ENCODE data around the gene PTPRT. TPM values are rescaled to one million over a fixed set of nuclear protein-coding genes. Genes with fewer than 3 reads are reported as not detected.

PTPRT gene
- polyA plus RNA-seq, 4 donors: 0.07 to 0.58 (median 0.27) TPM; not detected in 1

- H3K4me3 ChIP-seq (ENCODE audit: low read depth in 1 of 3, low read length in 3 of 3): no peak overlapping the region
- 36 to 54% (median 49%) methylated on average over 4 of the region's 4 CpGs for whole genome bisulfite sequencing, 3 donors
- no peak overlapping the region for H3K27ac ChIP-seq (ENCODE audit: low read depth in 1 of 3, low read length in 2 of 3)
- H3K4me1 ChIP-seq (ENCODE audit: control insufficient read depth in 3 of 3, insufficient read depth in 2 of 3, low read depth in 1 of 3, low read length in 2 of 3): no peaks in the 10 kb centered on the region
- H3K27me3 ChIP-seq (ENCODE audit: control insufficient read depth in 3 of 3, insufficient read depth in 3 of 3, low read length in 3 of 3): no peaks in the 10 kb centered on the region
- H3K9me3 ChIP-seq (ENCODE audit: control insufficient read depth in 2 of 2, insufficient read depth in 1 of 2, low read depth in 1 of 2, low read length in 1 of 2): no peaks in the 10 kb centered on the region
- H3K36me3 ChIP-seq (ENCODE audit: control insufficient read depth in 3 of 3, insufficient read depth in 2 of 3, low read depth in 1 of 3, low read length in 3 of 3): no peaks in the 10 kb centered on the region
- FAIRE-seq: no peak
- no peak for DNase-seq
These were observed 145.8 kb downstream of the PTPRT start for GRCh38 chr20:43043887-43044286.

- Histone ChIP-seq H3K27ac (ENCODE audit: low read depth in 1 of 3, low read length in 2 of 3) (no peak overlapping the region), H3K27me3 (ENCODE audit: control insufficient read depth in 3 of 3, insufficient read depth in 3 of 3, low read length in 3 of 3) (no peaks in the 10 kb centered on the region), H3K36me3 (ENCODE audit: control insufficient read depth in 3 of 3, insufficient read depth in 2 of 3, low read depth in 1 of 3, low read length in 3 of 3) (no peaks in the 10 kb centered on the region), H3K4me1 (ENCODE audit: control insufficient read depth in 3 of 3, insufficient read depth in 2 of 3, low read depth in 1 of 3, low read length in 2 of 3) (no peaks in the 10 kb centered on the region), H3K9me3 (ENCODE audit: control insufficient read depth in 2 of 2, insufficient read depth in 1 of 2, low read depth in 1 of 2, low read length in 1 of 2) (no peaks in the 10 kb centered on the region), H3K4me3 (ENCODE audit: low read depth in 1 of 3, low read length in 3 of 3) (no peak overlapping the region)
- DNase-seq (peak in 1 of 2 donors; percentile 23), FAIRE-seq (no peak)
- 18 to 28% (median 20%) methylated on average over 6 of the region's 6 CpGs for WGBS, 3 donors
These were observed 149.3 kb downstream of the PTPRT start for GRCh38 chr20:43040427-43040826.

GRCh38 chr20:43037605-43038309 lies 151.9 kb downstream of the PTPRT start:
- H3K27ac ChIP-seq (ENCODE audit: low read depth in 1 of 3, low read length in 2 of 3): no peak overlapping the region
- WGBS, 3 donors: 69 to 73% (median 73%) methylated on average over 6 of the region's 6 CpGs
- no peak for FAIRE-seq

GRCh38 chr20:43034981-43035724 lies 154.6 kb downstream of the PTPRT start:
- no peak overlapping the region for H3K4me3 ChIP-seq (ENCODE audit: low read depth in 1 of 3, low read length in 3 of 3)
- H3K27ac ChIP-seq (ENCODE audit: low read depth in 1 of 3, low read length in 2 of 3): no peak overlapping the region
- H3K27me3 ChIP-seq (ENCODE audit: control insufficient read depth in 3 of 3, insufficient read depth in 3 of 3, low read length in 3 of 3): no peaks in the 10 kb centered on the region
- WGBS, 3 donors: 58 to 67% (median 65%) methylated on average over 9 of the region's 9 CpGs
- no peaks in the 10 kb centered on the region for H3K4me1 ChIP-seq (ENCODE audit: control insufficient read depth in 3 of 3, insufficient read depth in 2 of 3, low read depth in 1 of 3, low read length in 2 of 3)
- no peaks in the 10 kb centered on the region for H3K36me3 ChIP-seq (ENCODE audit: control insufficient read depth in 3 of 3, insufficient read depth in 2 of 3, low read depth in 1 of 3, low read length in 3 of 3)
- H3K9me3 ChIP-seq (ENCODE audit: control insufficient read depth in 2 of 2, insufficient read depth in 1 of 2, low read depth in 1 of 2, low read length in 1 of 2): no peaks in the 10 kb centered on the region
- DNase-seq (no peak), FAIRE-seq (no peak)

More at GRCh38 chr20:43037605-43038309, 151.9 kb downstream of the PTPRT start:
- H3K4me1 ChIP-seq (ENCODE audit: control insufficient read depth in 3 of 3, insufficient read depth in 2 of 3, low read depth in 1 of 3, low read length in 2 of 3): no peaks in the 10 kb centered on the region
- H3K9me3 ChIP-seq (ENCODE audit: control insufficient read depth in 2 of 2, insufficient read depth in 1 of 2, low read depth in 1 of 2, low read length in 1 of 2): no peaks in the 10 kb centered on the region
- no peak for DNase-seq
- no peaks in the 10 kb centered on the region for H3K27me3 ChIP-seq (ENCODE audit: control insufficient read depth in 3 of 3, insufficient read depth in 3 of 3, low read length in 3 of 3)
- no peaks in the 10 kb centered on the region for H3K36me3 ChIP-seq (ENCODE audit: control insufficient read depth in 3 of 3, insufficient read depth in 2 of 3, low read depth in 1 of 3, low read length in 3 of 3)
- H3K4me3 ChIP-seq (ENCODE audit: low read depth in 1 of 3, low read length in 3 of 3): no peak overlapping the region

GRCh38 chr20:43032459-43032858 lies 157.2 kb downstream of the PTPRT start:
- Histone ChIP-seq H3K36me3 (ENCODE audit: control insufficient read depth in 3 of 3, insufficient read depth in 2 of 3, low read depth in 1 of 3, low read length in 3 of 3) (no peaks in the 10 kb centered on the region), H3K27ac (ENCODE audit: low read depth in 1 of 3, low read length in 2 of 3) (no peak overlapping the region), H3K4me1 (ENCODE audit: control insufficient read depth in 3 of 3, insufficient read depth in 2 of 3, low read depth in 1 of 3, low read length in 2 of 3) (no peaks in the 10 kb centered on the region), H3K27me3 (ENCODE audit: control insufficient read depth in 3 of 3, insufficient read depth in 3 of 3, low read length in 3 of 3) (no peaks in the 10 kb centered on the region), H3K9me3 (ENCODE audit: control insufficient read depth in 2 of 2, insufficient read depth in 1 of 2, low read depth in 1 of 2, low read length in 1 of 2) (no peaks in the 10 kb centered on the region), H3K4me3 (ENCODE audit: low read depth in 1 of 3, low read length in 3 of 3) (no peak overlapping the region)
- 48 to 57% (median 51%) methylated on average over 3 of the region's 3 CpGs for WGBS, 3 donors
- FAIRE-seq (no peak), DNase-seq (no peak)

GRCh38 chr20:43029176-43029575 lies 160.5 kb downstream of the PTPRT start:
- Histone ChIP-seq H3K27me3 (ENCODE audit: control insufficient read depth in 3 of 3, insufficient read depth in 3 of 3, low read length in 3 of 3) (no peaks in the 10 kb centered on the region), H3K36me3 (ENCODE audit: control insufficient read depth in 3 of 3, insufficient read depth in 2 of 3, low read depth in 1 of 3, low read length in 3 of 3) (no peaks in the 10 kb centered on the region), H3K4me1 (ENCODE audit: control insufficient read depth in 3 of 3, insufficient read depth in 2 of 3, low read depth in 1 of 3, low read length in 2 of 3) (no peaks in the 10 kb centered on the region), H3K27ac (ENCODE audit: low read depth in 1 of 3, low read length in 2 of 3) (no peak overlapping the region), H3K9me3 (ENCODE audit: control insufficient read depth in 2 of 2, insufficient read depth in 1 of 2, low read depth in 1 of 2, low read length in 1 of 2) (no peaks in the 10 kb centered on the region), H3K4me3 (ENCODE audit: low read depth in 1 of 3, low read length in 3 of 3) (no peak overlapping the region)
- FAIRE-seq: no peak
- WGBS, 3 donors: 87 to 90% (median 89%) methylated on average over 8 of the region's 8 CpGs
- DNase-seq: no peak

- no peaks in the 10 kb centered on the region for H3K4me1 ChIP-seq (ENCODE audit: control insufficient read depth in 3 of 3, insufficient read depth in 2 of 3, low read depth in 1 of 3, low read length in 2 of 3)
- no peak for FAIRE-seq
- 52 to 54% (median 53%) methylated on average over 3 of the region's 3 CpGs for WGBS, 3 donors
These were observed 161.2 kb downstream of the PTPRT start for GRCh38 chr20:43028470-43028869.

GRCh38 chr20:43023836-43024235 lies 165.9 kb downstream of the PTPRT start:
- no peaks in the 10 kb centered on the region for H3K4me1 ChIP-seq (ENCODE audit: control insufficient read depth in 3 of 3, insufficient read depth in 2 of 3, low read depth in 1 of 3, low read length in 2 of 3)
- no peaks in the 10 kb centered on the region for H3K9me3 ChIP-seq (ENCODE audit: control insufficient read depth in 2 of 2, insufficient read depth in 1 of 2, low read depth in 1 of 2, low read length in 1 of 2)
- 21 to 64% (median 25%) methylated on average over 3 of the region's 3 CpGs for WGBS, 3 donors
- FAIRE-seq: no peak
- no peak for DNase-seq
- no peak overlapping the region for H3K4me3 ChIP-seq (ENCODE audit: low read depth in 1 of 3, low read length in 3 of 3)
- H3K27me3 ChIP-seq (ENCODE audit: control insufficient read depth in 3 of 3, insufficient read depth in 3 of 3, low read length in 3 of 3): no peaks in the 10 kb centered on the region
- no peaks in the 10 kb centered on the region for H3K36me3 ChIP-seq (ENCODE audit: control insufficient read depth in 3 of 3, insufficient read depth in 2 of 3, low read depth in 1 of 3, low read length in 3 of 3)
- no peak overlapping the region for H3K27ac ChIP-seq (ENCODE audit: low read depth in 1 of 3, low read length in 2 of 3)

More at GRCh38 chr20:43028470-43028869, 161.2 kb downstream of the PTPRT start:
- Histone ChIP-seq H3K9me3 (ENCODE audit: control insufficient read depth in 2 of 2, insufficient read depth in 1 of 2, low read depth in 1 of 2, low read length in 1 of 2) (no peaks in the 10 kb centered on the region), H3K36me3 (ENCODE audit: control insufficient read depth in 3 of 3, insufficient read depth in 2 of 3, low read depth in 1 of 3, low read length in 3 of 3) (no peaks in the 10 kb centered on the region), H3K4me3 (ENCODE audit: low read depth in 1 of 3, low read length in 3 of 3) (no peak overlapping the region), H3K27ac (ENCODE audit: low read depth in 1 of 3, low read length in 2 of 3) (no peak overlapping the region), H3K27me3 (ENCODE audit: control insufficient read depth in 3 of 3, insufficient read depth in 3 of 3, low read length in 3 of 3) (no peaks in the 10 kb centered on the region)
- no peak for DNase-seq
